Vagina (tissue), 2 donors: ENCODE data around the gene KCNG2.

Experiments used
- CTCF ChIP-seq, 3 experiments: fragments of 450-650 bp in 2 of 3; fragments of 200-600 bp in 1 of 3; sonication (generic) in 1 of 3; IDR thresholded peaks; one replicate each; pipeline ENCODE4 v1.5.1; 2017 to 2019; ENCODE audit warnings: antibody characterized with exemption in 3 of 3, mild to moderate bottlenecking in 2 of 3, moderate library complexity in 2 of 3
- POLR2A ChIP-seq, 2 donors: fragments of 450-650 bp; IDR thresholded peaks; one replicate each; pipeline ENCODE4 v1.6.1; 2017; ENCODE audit warnings: antibody characterized with exemption in 2 of 2, mild to moderate bottlenecking in 2 of 2, moderate library complexity in 2 of 2
- POLR2AphosphoS5 ChIP-seq, 2 donors: sonication (generic); formaldehyde crosslinking; IDR thresholded peaks; one replicate each; pipeline ENCODE4 v1.9.0; 2017; ENCODE audit warnings: antibody characterized with exemption in 2 of 2, mild to moderate bottlenecking in 2 of 2, low read depth in 1 of 2; ENCODE audit not compliant: insufficient read depth in 1 of 2

GRCh38 chr18:79852561-79853302 is 55.0 kb downstream of the KCNG2 start:
- no peak for TF ChIP-seq CTCF (IDR thresholded peaks at IDR 0.05)
- no peak for TF ChIP-seq POLR2A (IDR thresholded peaks at IDR 0.05)
- TF ChIP-seq POLR2AphosphoS5 (IDR thresholded peaks at IDR 0.05; ENCODE audit: insufficient read depth in 1 of 2, low read depth in 1 of 2), result no peak
